ENCODE data around the gene RPS6KA2.

Gene RPS6KA2

GRCh38 chr6:166558156-166559005 lies 68.7 kb downstream of the RPS6KA2 start:
- Histone ChIP-seq H3K27ac (ENCODE audit: insufficient read depth, low read length, poor library complexity, severe bottlenecking) (no peak overlapping the region), H3K9me3 (ENCODE audit: control insufficient read depth, low read length) (no peaks in the 10 kb centered on the region), H3K27me3 (replicated peaks; ENCODE audit: control insufficient read depth, insufficient read depth, low read length, poor library complexity, severe bottlenecking) (no peaks in the 10 kb centered on the region), H3K4me1 (ENCODE audit: control insufficient read depth, insufficient read depth, low read length, poor library complexity, severe bottlenecking) (no peaks in the 10 kb centered on the region), H3K36me3 (ENCODE audit: control insufficient read depth, insufficient read depth, low read length) (no peaks in the 10 kb centered on the region), H3K4me3 (ENCODE audit: insufficient read depth, low read depth, low read length, poor library complexity, severe bottlenecking) (no peak overlapping the region)
- DNase-seq, result no peak

- Histone ChIP-seq H3K4me3 (ENCODE audit: insufficient read depth, low read depth, low read length, poor library complexity, severe bottlenecking) (no peak overlapping the region), H3K4me1 (ENCODE audit: control insufficient read depth, insufficient read depth, low read length, poor library complexity, severe bottlenecking) (no peaks in the 10 kb centered on the region), H3K27ac (ENCODE audit: insufficient read depth, low read length, poor library complexity, severe bottlenecking) (no peak overlapping the region)
Observed at GRCh38 chr6:166556863-166557322, 70.2 kb downstream of the RPS6KA2 start.

GRCh38 chr6:166556336-166556735 lies 70.7 kb downstream of the RPS6KA2 start:
- Histone ChIP-seq H3K9me3 (ENCODE audit: control insufficient read depth, low read length) (no peaks in the 10 kb centered on the region), H3K27me3 (replicated peaks; ENCODE audit: control insufficient read depth, insufficient read depth, low read length, poor library complexity, severe bottlenecking) (no peaks in the 10 kb centered on the region), H3K36me3 (ENCODE audit: control insufficient read depth, insufficient read depth, low read length) (no peaks in the 10 kb centered on the region), H3K4me1 (ENCODE audit: control insufficient read depth, insufficient read depth, low read length, poor library complexity, severe bottlenecking) (no peaks in the 10 kb centered on the region), H3K27ac (ENCODE audit: insufficient read depth, low read length, poor library complexity, severe bottlenecking) (no peak overlapping the region), H3K4me3 (ENCODE audit: insufficient read depth, low read depth, low read length, poor library complexity, severe bottlenecking) (no peak overlapping the region)
- no peak for DNase-seq

More at GRCh38 chr6:166556863-166557322, 70.2 kb downstream of the RPS6KA2 start:
- Histone ChIP-seq H3K9me3 (ENCODE audit: control insufficient read depth, low read length) (no peaks in the 10 kb centered on the region), H3K36me3 (ENCODE audit: control insufficient read depth, insufficient read depth, low read length) (no peaks in the 10 kb centered on the region), H3K27me3 (replicated peaks; ENCODE audit: control insufficient read depth, insufficient read depth, low read length, poor library complexity, severe bottlenecking) (no peaks in the 10 kb centered on the region)
- DNase-seq, result no peak

GRCh38 chr6:166555086-166555485 lies 72.0 kb downstream of the RPS6KA2 start:
- Histone ChIP-seq H3K27ac (ENCODE audit: insufficient read depth, low read length, poor library complexity, severe bottlenecking) (no peak overlapping the region), H3K9me3 (ENCODE audit: control insufficient read depth, low read length) (no peaks in the 10 kb centered on the region), H3K4me3 (ENCODE audit: insufficient read depth, low read depth, low read length, poor library complexity, severe bottlenecking) (no peak overlapping the region), H3K36me3 (ENCODE audit: control insufficient read depth, insufficient read depth, low read length) (no peaks in the 10 kb centered on the region), H3K4me1 (ENCODE audit: control insufficient read depth, insufficient read depth, low read length, poor library complexity, severe bottlenecking) (no peaks in the 10 kb centered on the region), H3K27me3 (replicated peaks; ENCODE audit: control insufficient read depth, insufficient read depth, low read length, poor library complexity, severe bottlenecking) (no peaks in the 10 kb centered on the region)
- no peak for DNase-seq

GRCh38 chr6:166554316-166554715 lies 72.7 kb downstream of the RPS6KA2 start:
- Histone ChIP-seq H3K36me3 (ENCODE audit: control insufficient read depth, insufficient read depth, low read length) (no peaks in the 10 kb centered on the region), H3K9me3 (ENCODE audit: control insufficient read depth, low read length) (no peaks in the 10 kb centered on the region), H3K4me3 (ENCODE audit: insufficient read depth, low read depth, low read length, poor library complexity, severe bottlenecking) (no peak overlapping the region), H3K27ac (ENCODE audit: insufficient read depth, low read length, poor library complexity, severe bottlenecking) (no peak overlapping the region), H3K27me3 (replicated peaks; ENCODE audit: control insufficient read depth, insufficient read depth, low read length, poor library complexity, severe bottlenecking) (no peaks in the 10 kb centered on the region), H3K4me1 (ENCODE audit: control insufficient read depth, insufficient read depth, low read length, poor library complexity, severe bottlenecking) (no peaks in the 10 kb centered on the region)
- DNase-seq, result no peak

GRCh38 chr6:166553563-166554271 lies 73.3 kb downstream of the RPS6KA2 start:
- Histone ChIP-seq H3K4me3 (ENCODE audit: insufficient read depth, low read depth, low read length, poor library complexity, severe bottlenecking) (no peak overlapping the region), H3K27me3 (replicated peaks; ENCODE audit: control insufficient read depth, insufficient read depth, low read length, poor library complexity, severe bottlenecking) (no peaks in the 10 kb centered on the region), H3K36me3 (ENCODE audit: control insufficient read depth, insufficient read depth, low read length) (no peaks in the 10 kb centered on the region), H3K27ac (ENCODE audit: insufficient read depth, low read length, poor library complexity, severe bottlenecking) (no peak overlapping the region), H3K9me3 (ENCODE audit: control insufficient read depth, low read length) (no peaks in the 10 kb centered on the region), H3K4me1 (ENCODE audit: control insufficient read depth, insufficient read depth, low read length, poor library complexity, severe bottlenecking) (no peaks in the 10 kb centered on the region)
- DNase-seq, result no peak

GRCh38 chr6:166552600-166552999 lies 74.5 kb downstream of the RPS6KA2 start:
- H3K27ac ChIP-seq (ENCODE audit: insufficient read depth, low read length, poor library complexity, severe bottlenecking), result no peak overlapping the region
- H3K36me3 ChIP-seq (ENCODE audit: control insufficient read depth, insufficient read depth, low read length), result no peaks in the 10 kb centered on the region
- no peaks in the 10 kb centered on the region for H3K9me3 ChIP-seq (ENCODE audit: control insufficient read depth, low read length)
- H3K4me3 ChIP-seq (ENCODE audit: insufficient read depth, low read depth, low read length, poor library complexity, severe bottlenecking), result no peak overlapping the region
- H3K27me3 ChIP-seq (replicated peaks; ENCODE audit: control insufficient read depth, insufficient read depth, low read length, poor library complexity, severe bottlenecking), result no peaks in the 10 kb centered on the region
- DNase-seq, result no peak
- no peaks in the 10 kb centered on the region for H3K4me1 ChIP-seq (ENCODE audit: control insufficient read depth, insufficient read depth, low read length, poor library complexity, severe bottlenecking)

- DNase-seq, result no peak
- no peaks in the 10 kb centered on the region for H3K27me3 ChIP-seq (replicated peaks; ENCODE audit: control insufficient read depth, insufficient read depth, low read length, poor library complexity, severe bottlenecking)
- no peak overlapping the region for H3K4me3 ChIP-seq (ENCODE audit: insufficient read depth, low read depth, low read length, poor library complexity, severe bottlenecking)
- H3K27ac ChIP-seq (ENCODE audit: insufficient read depth, low read length, poor library complexity, severe bottlenecking), result no peak overlapping the region
- no peaks in the 10 kb centered on the region for H3K4me1 ChIP-seq (ENCODE audit: control insufficient read depth, insufficient read depth, low read length, poor library complexity, severe bottlenecking)
- H3K36me3 ChIP-seq (ENCODE audit: control insufficient read depth, insufficient read depth, low read length), result no peaks in the 10 kb centered on the region
- H3K9me3 ChIP-seq (ENCODE audit: control insufficient read depth, low read length), result no peaks in the 10 kb centered on the region
Observed at GRCh38 chr6:166551754-166552495, 75.1 kb downstream of the RPS6KA2 start.

GRCh38 chr6:166546653-166547052 lies 80.4 kb downstream of the RPS6KA2 start:
- DNase-seq, result no peak
- no peaks in the 10 kb centered on the region for H3K4me1 ChIP-seq (ENCODE audit: control insufficient read depth, insufficient read depth, low read length, poor library complexity, severe bottlenecking)
- no peaks in the 10 kb centered on the region for H3K9me3 ChIP-seq (ENCODE audit: control insufficient read depth, low read length)
- H3K36me3 ChIP-seq (ENCODE audit: control insufficient read depth, insufficient read depth, low read length), result no peaks in the 10 kb centered on the region
- no peaks in the 10 kb centered on the region for H3K27me3 ChIP-seq (replicated peaks; ENCODE audit: control insufficient read depth, insufficient read depth, low read length, poor library complexity, severe bottlenecking)
- H3K4me3 ChIP-seq (ENCODE audit: insufficient read depth, low read depth, low read length, poor library complexity, severe bottlenecking), result no peak overlapping the region
- no peak overlapping the region for H3K27ac ChIP-seq (ENCODE audit: insufficient read depth, low read length, poor library complexity, severe bottlenecking)
